MM.1S (cell line): ENCODE results near the gene CISH.

Source experiments
- DNase-seq: peaks from one replicate; pipeline ENCODE4 v3.0.0-alpha.2; 2015
- H2AFZ ChIP-seq: fragments of 300-600 bp; sonication (generic); 2 replicates; pipeline ENCODE4 v1.6.0; 2016; ENCODE audit warnings: antibody characterized with exemption, low read length
- H3F3A ChIP-seq: fragments of 300-600 bp; sonication (generic); 2 replicates; pipeline ENCODE4 v1.6.1; 2016; ENCODE audit warnings: mild to moderate bottlenecking, antibody characterized with exemption, low read length, moderate library complexity, mixed read lengths; ENCODE audit not compliant: insufficient read depth
- H3K27ac ChIP-seq: fragments of 300-600 bp; sonication (generic); 2 replicates; pipeline ENCODE4 v1.5.1; 2016; ENCODE audit warnings: mild to moderate bottlenecking, low read length
- H3K27me3 ChIP-seq: fragments of 300-600 bp; sonication (generic); replicated peaks from 2 replicates; pipeline ENCODE4 v1.6.0; 2016; ENCODE audit warnings: low read length; ENCODE audit not compliant: insufficient read depth
- H3K36me3 ChIP-seq: fragments of 300-600 bp; sonication (generic); replicated peaks from 2 replicates; pipeline ENCODE4 v1.6.1; 2016; ENCODE audit warnings: mild to moderate bottlenecking, low read length, mixed read lengths; ENCODE audit not compliant: insufficient read depth
- H3K4me1 ChIP-seq: fragments of 300-600 bp; sonication (generic); 2 replicates; pipeline ENCODE4 v1.6.1; 2016; ENCODE audit warnings: low read length, mixed read lengths
- H3K4me2 ChIP-seq: fragments of 300-600 bp; sonication (generic); 2 replicates; pipeline ENCODE4 v1.6.0; 2016; ENCODE audit warnings: low read depth, low read length
- H3K4me3 ChIP-seq: fragments of 300-600 bp; sonication (generic); 2 replicates; pipeline ENCODE4 v1.5.1; 2016; ENCODE audit warnings: low read length, mixed read lengths
- H3K79me2 ChIP-seq: fragments of 300-600 bp; sonication (generic); 2 replicates; pipeline ENCODE4 v1.6.1; 2016; ENCODE audit warnings: mixed run types, low read length, mixed read lengths
- H3K9ac ChIP-seq: fragments of 300-600 bp; sonication (generic); 2 replicates; pipeline ENCODE4 v1.6.1; 2016; ENCODE audit warnings: low read length, mixed read lengths
- H3K9me2 ChIP-seq: fragments of 300-600 bp; sonication (generic); replicated peaks from 2 replicates; pipeline ENCODE4 v1.6.1; 2016; ENCODE audit warnings: mild to moderate bottlenecking, low read length, mixed read lengths; ENCODE audit not compliant: insufficient read depth
- H3K9me3 ChIP-seq: fragments of 300-600 bp; sonication (generic); replicated peaks from 2 replicates; pipeline ENCODE4 v1.6.1; 2016; ENCODE audit warnings: mild to moderate bottlenecking, low read length, mixed read lengths; ENCODE audit not compliant: insufficient read depth
- H4K20me1 ChIP-seq: fragments of 300-600 bp; sonication (generic); 2 replicates; pipeline ENCODE4 v1.6.1; 2016; ENCODE audit warnings: mild to moderate bottlenecking, low read length, moderate library complexity, mixed read lengths; ENCODE audit not compliant: insufficient read depth
- CTCF ChIP-seq: fragments of 300-600 bp; sonication (generic); IDR thresholded peaks from 2 replicates; pipeline ENCODE4 v1.5.1; 2016; ENCODE audit warnings: antibody characterized with exemption, low read length, mixed read lengths
- EZH2 ChIP-seq: fragments of 300-600 bp; sonication (generic); optimal IDR thresholded peaks from 2 replicates; pipeline ENCODE3; 2017; ENCODE audit warnings: low read depth, mild to moderate bottlenecking, antibody characterized with exemption, low read length, mixed read lengths
- EZH2phosphoT487 ChIP-seq: fragments of 300-600 bp; sonication (generic); IDR thresholded peaks from 2 replicates; pipeline ENCODE4 v1.6.1; 2018; ENCODE audit warnings: antibody characterized with exemption, low read length

The CISH gene

GRCh38 chr3:50656417-50657195 lies 45.0 kb upstream of the CISH start:
- Histone ChIP-seq H3F3A (no peaks in the 10 kb centered on the region), H3K9me2 (no peaks in the 10 kb centered on the region), H4K20me1 (no peaks in the 10 kb centered on the region), H3K36me3 (no peaks in the 10 kb centered on the region), H3K9me3 (no peaks in the 10 kb centered on the region), H3K9ac (no peak overlapping the region), H3K27me3 (no peaks in the 10 kb centered on the region), H3K4me2 (no peak overlapping the region), H2AFZ (no peak overlapping the region), H3K79me2 (no peaks in the 10 kb centered on the region), H3K4me3 (no peak overlapping the region), H3K4me1 (no peaks in the 10 kb centered on the region), H3K27ac (no peak overlapping the region)
- no peak for DNase-seq
- TF ChIP-seq CTCF (no peak), EZH2 (no peak), EZH2phosphoT487 (no peak)

GRCh38 chr3:50655009-50655830 lies 43.6 kb upstream of the CISH start:
- no peak for DNase-seq
- Histone ChIP-seq H2AFZ (no peak overlapping the region), H3K27ac (no peak overlapping the region), H3K9me3 (no peaks in the 10 kb centered on the region), H3K4me1 (no peaks in the 10 kb centered on the region), H3K79me2 (no peaks in the 10 kb centered on the region), H3K9me2 (no peaks in the 10 kb centered on the region), H3K4me3 (no peak overlapping the region), H3K27me3 (no peaks in the 10 kb centered on the region), H3K4me2 (no peak overlapping the region), H3K9ac (no peak overlapping the region), H3K36me3 (no peaks in the 10 kb centered on the region), H4K20me1 (no peaks in the 10 kb centered on the region), H3F3A (no peaks in the 10 kb centered on the region)
- no peak for TF ChIP-seq CTCF
- no peak for TF ChIP-seq EZH2phosphoT487
- no peak for TF ChIP-seq EZH2

GRCh38 chr3:50653937-50654595 lies 42.5 kb upstream of the CISH start:
- Histone ChIP-seq H3K4me2 (no peak overlapping the region), H3K4me1 (no peaks in the 10 kb centered on the region), H3K9me3 (no peaks in the 10 kb centered on the region), H3F3A (no peaks in the 10 kb centered on the region), H3K27me3 (no peaks in the 10 kb centered on the region), H3K79me2 (no peaks in the 10 kb centered on the region), H3K27ac (no peak overlapping the region), H2AFZ (no peak overlapping the region), H3K36me3 (no peaks in the 10 kb centered on the region), H3K4me3 (no peak overlapping the region), H4K20me1 (no peaks in the 10 kb centered on the region), H3K9me2 (no peaks in the 10 kb centered on the region), H3K9ac (no peak overlapping the region)
- TF ChIP-seq EZH2phosphoT487 (no peak), EZH2 (no peak)
- DNase-seq, result no peak
